Measurements from ENCODE around the gene GABRP. TPM values are rescaled to one million over a fixed set of nuclear protein-coding genes. Genes with fewer than 3 reads are reported as not detected.
"Not testable (repeated sequence)": the region's sequence is repeated elsewhere in the genome, so short reads cannot be mapped to it uniquely, and the experiment has no call there.

Gene GABRP
- total RNA-seq, 2 donors from 2014 or later = 0.16 TPM; not detected in 1

GRCh38 chr5:170751631-170752030 is 31.9 kb upstream of the GABRP start:
- no peak for TF ChIP-seq CTCF (IDR thresholded peaks at IDR 0.05)
- Histone ChIP-seq H3K4me3 (no peak overlapping the region), H3K4me1 (peaks cover 0 to 44% of the 10 kb centered on the region in 2 donors), H3K9me3 (no peaks in the 10 kb centered on the region), H3K27me3 (no peaks in the 10 kb centered on the region), H3K36me3 (no peaks in the 10 kb centered on the region), H3K27ac (peak overlapping the region in 1 of 2 donors; percentile 51)
- DNase-seq (ENCODE audit: low spot score) = no peak

- no peaks in the 10 kb centered on the region for H3K9me3 ChIP-seq
- DNase-seq (ENCODE audit: low spot score) = no peak
- no peak for TF ChIP-seq CTCF (IDR thresholded peaks at IDR 0.05)
- H3K27me3 ChIP-seq = no peaks in the 10 kb centered on the region
- no peak overlapping the region for H3K4me3 ChIP-seq
- H3K27ac ChIP-seq = peak overlapping the region in 1 of 2 donors; percentile 51
- H3K4me1 ChIP-seq = peaks cover 0 to 45% of the 10 kb centered on the region in 2 donors
- no peaks in the 10 kb centered on the region for H3K36me3 ChIP-seq
Observed at GRCh38 chr5:170752257-170753215, 31.0 kb upstream of the GABRP start.

- Histone ChIP-seq H3K9me3 (no peaks in the 10 kb centered on the region), H3K36me3 (no peaks in the 10 kb centered on the region), H3K27me3 (no peaks in the 10 kb centered on the region), H3K4me1 (peaks cover 0 to 46% of the 10 kb centered on the region in 2 donors), H3K27ac (no peak overlapping the region), H3K4me3 (no peak overlapping the region)
- no peak for TF ChIP-seq CTCF (IDR thresholded peaks at IDR 0.05)
- DNase-seq (ENCODE audit: low spot score) = no peak
Observed at GRCh38 chr5:170753311-170753710, 30.2 kb upstream of the GABRP start.

- H3K27me3 ChIP-seq; DNase-seq (ENCODE audit: low spot score); H3K36me3 ChIP-seq; H3K4me3 ChIP-seq; H3K27ac ChIP-seq; H3K9me3 ChIP-seq: not testable (repeated sequence)
- peaks cover 0 to 46% of the 10 kb centered on the region in 2 donors for H3K4me1 ChIP-seq
Observed at GRCh38 chr5:170754508-170754907, 29.0 kb upstream of the GABRP start.

GRCh38 chr5:170755679-170756456 is 27.7 kb upstream of the GABRP start:
- peaks cover 0 to 46% of the 10 kb centered on the region in 2 donors for H3K4me1 ChIP-seq
- peak overlapping the region; percentile 73 to 94 for H3K27ac ChIP-seq
- DNase-seq (ENCODE audit: low spot score) = no peak
- H3K4me3 ChIP-seq = no peak overlapping the region
- no peak for TF ChIP-seq CTCF (IDR thresholded peaks at IDR 0.05)
- no peaks in the 10 kb centered on the region for H3K9me3 ChIP-seq
- H3K36me3 ChIP-seq = no peaks in the 10 kb centered on the region
- H3K27me3 ChIP-seq = no peaks in the 10 kb centered on the region

GRCh38 chr5:170756691-170757090 is 26.8 kb upstream of the GABRP start:
- Histone ChIP-seq H3K27ac (peak overlapping the region; percentile 73 to 94), H3K4me3 (no peak overlapping the region), H3K4me1 (peaks cover 0 to 42% of the 10 kb centered on the region in 2 donors), H3K9me3 (no peaks in the 10 kb centered on the region), H3K36me3 (no peaks in the 10 kb centered on the region), H3K27me3 (no peaks in the 10 kb centered on the region)
- no peak for DNase-seq (ENCODE audit: low spot score)
- TF ChIP-seq CTCF (IDR thresholded peaks at IDR 0.05) = no peak
